T-helper 2 cell treated with Interferon-gamma antibody and Interleukin-4, amounts not matched to agents 5 μg/mL and 100 μg/mL, for 36 hours (primary cell): Measurements from ENCODE around the gene DUSP15.

Experiments
- DNase-seq: peaks from one replicate; pipeline ENCODE4 v3.0.0; 2021; ENCODE audit warnings: low spot score
- H3K27ac Mint-ChIP-seq: one replicate; pipeline ENCODE4 v1.8.0; 2021; ENCODE audit warnings: mild to moderate bottlenecking, mixed read lengths
- H3K27me3 Mint-ChIP-seq: one replicate; pipeline ENCODE4 v1.8.0; 2021; ENCODE audit warnings: low read depth, mixed read lengths
- H3K36me3 Mint-ChIP-seq: one replicate; pipeline ENCODE4 v1.8.0; 2021; ENCODE audit warnings: low read depth, mixed read lengths
- H3K4me1 Mint-ChIP-seq: one replicate; pipeline ENCODE4 v1.8.0; 2021; ENCODE audit warnings: low read depth, mixed read lengths
- H3K4me3 Mint-ChIP-seq: one replicate; pipeline ENCODE4 v1.8.0; 2022; ENCODE audit warnings: mild to moderate bottlenecking, moderate library complexity, mixed read lengths
- H3K9me3 Mint-ChIP-seq: one replicate; pipeline ENCODE4 v1.8.0; 2021; ENCODE audit warnings: mixed read lengths

The DUSP15 gene

GRCh38 chr20:31907046-31907445 is 36.7 kb upstream of the DUSP15 start:
- no peak overlapping the region for H3K27ac Mint-ChIP-seq
- no peaks in the 10 kb centered on the region for H3K27me3 Mint-ChIP-seq
- no peak for DNase-seq
- H3K4me1 Mint-ChIP-seq: no peaks in the 10 kb centered on the region
- no peak overlapping the region for H3K4me3 Mint-ChIP-seq
- no peaks in the 10 kb centered on the region for H3K36me3 Mint-ChIP-seq
- no peaks in the 10 kb centered on the region for H3K9me3 Mint-ChIP-seq

- Mint-ChIP-seq H3K27me3 (no peaks in the 10 kb centered on the region), H3K36me3 (no peaks in the 10 kb centered on the region), H3K4me1 (no peaks in the 10 kb centered on the region), H3K9me3 (no peaks in the 10 kb centered on the region), H3K27ac (no peak overlapping the region), H3K4me3 (no peak overlapping the region)
- DNase-seq: no peak
Observed at GRCh38 chr20:31906001-31906400, 35.7 kb upstream of the DUSP15 start.

- no peaks in the 10 kb centered on the region for H3K36me3 Mint-ChIP-seq
- H3K27me3 Mint-ChIP-seq: no peaks in the 10 kb centered on the region
- no peak for DNase-seq
- no peaks in the 10 kb centered on the region for H3K4me1 Mint-ChIP-seq
- no peak overlapping the region for H3K27ac Mint-ChIP-seq
- H3K9me3 Mint-ChIP-seq: no peaks in the 10 kb centered on the region
- H3K4me3 Mint-ChIP-seq: no peak overlapping the region
Observed at GRCh38 chr20:31903627-31904386, 33.5 kb upstream of the DUSP15 start.

GRCh38 chr20:31901615-31902014 is 31.3 kb upstream of the DUSP15 start:
- H3K27ac Mint-ChIP-seq: no peak overlapping the region
- no peaks in the 10 kb centered on the region for H3K36me3 Mint-ChIP-seq
- H3K9me3 Mint-ChIP-seq: no peaks in the 10 kb centered on the region
- no peak for DNase-seq
- no peaks in the 10 kb centered on the region for H3K27me3 Mint-ChIP-seq
- H3K4me3 Mint-ChIP-seq: no peak overlapping the region
- no peaks in the 10 kb centered on the region for H3K4me1 Mint-ChIP-seq

- no peak overlapping the region for H3K4me3 Mint-ChIP-seq
- DNase-seq: no peak
- no peaks in the 10 kb centered on the region for H3K36me3 Mint-ChIP-seq
- no peaks in the 10 kb centered on the region for H3K9me3 Mint-ChIP-seq
- H3K27me3 Mint-ChIP-seq: no peaks in the 10 kb centered on the region
- H3K27ac Mint-ChIP-seq: no peak overlapping the region
- H3K4me1 Mint-ChIP-seq: no peaks in the 10 kb centered on the region
Observed at GRCh38 chr20:31897541-31897940, 27.2 kb upstream of the DUSP15 start.

- no peaks in the 10 kb centered on the region for H3K36me3 Mint-ChIP-seq
- no peaks in the 10 kb centered on the region for H3K9me3 Mint-ChIP-seq
- H3K4me1 Mint-ChIP-seq: no peaks in the 10 kb centered on the region
- no peaks in the 10 kb centered on the region for H3K27me3 Mint-ChIP-seq
- H3K27ac Mint-ChIP-seq: no peak overlapping the region
- no peak for DNase-seq
- H3K4me3 Mint-ChIP-seq: no peak overlapping the region
Observed at GRCh38 chr20:31896049-31896448, 25.7 kb upstream of the DUSP15 start.

GRCh38 chr20:31894980-31895675 is 24.8 kb upstream of the DUSP15 start:
- no peaks in the 10 kb centered on the region for H3K36me3 Mint-ChIP-seq
- DNase-seq: no peak
- H3K4me3 Mint-ChIP-seq: no peak overlapping the region
- H3K27ac Mint-ChIP-seq: no peak overlapping the region
- no peaks in the 10 kb centered on the region for H3K9me3 Mint-ChIP-seq
- no peaks in the 10 kb centered on the region for H3K27me3 Mint-ChIP-seq
- H3K4me1 Mint-ChIP-seq: no peaks in the 10 kb centered on the region

GRCh38 chr20:31890646-31891045 is 20.3 kb upstream of the DUSP15 start:
- Mint-ChIP-seq H3K4me1 (no peaks in the 10 kb centered on the region), H3K27ac (no peak overlapping the region), H3K27me3 (peaks cover 4% of the 10 kb centered on the region), H3K9me3 (no peaks in the 10 kb centered on the region), H3K4me3 (no peak overlapping the region), H3K36me3 (no peaks in the 10 kb centered on the region)
- no peak for DNase-seq

GRCh38 chr20:31883829-31884228 is 13.5 kb upstream of the DUSP15 start:
- Mint-ChIP-seq H3K9me3 (no peaks in the 10 kb centered on the region), H3K36me3 (no peaks in the 10 kb centered on the region), H3K4me1 (peaks cover 10% of the 10 kb centered on the region), H3K27me3 (peaks cover 21% of the 10 kb centered on the region), H3K4me3 (no peak overlapping the region), H3K27ac (no peak overlapping the region)
- DNase-seq: no peak

GRCh38 chr20:31881945-31882344 is 11.6 kb upstream of the DUSP15 start:
- H3K9me3 Mint-ChIP-seq: no peaks in the 10 kb centered on the region
- H3K27ac Mint-ChIP-seq: no peak overlapping the region
- no peaks in the 10 kb centered on the region for H3K36me3 Mint-ChIP-seq
- H3K4me3 Mint-ChIP-seq: no peak overlapping the region
- no peak for DNase-seq
- H3K4me1 Mint-ChIP-seq: peaks cover 10% of the 10 kb centered on the region
- peaks cover 27% of the 10 kb centered on the region for H3K27me3 Mint-ChIP-seq

- DNase-seq: peak; percentile 80
- Mint-ChIP-seq H3K27me3 (peaks cover 37% of the 10 kb centered on the region), H3K9me3 (no peaks in the 10 kb centered on the region), H3K36me3 (no peaks in the 10 kb centered on the region), H3K27ac (peak overlapping the region; percentile 72), H3K4me1 (peaks cover 10% of the 10 kb centered on the region), H3K4me3 (peak overlapping the region; percentile 89)
Observed at GRCh38 chr20:31879143-31879987, 9.0 kb upstream of the DUSP15 start.

- H3K36me3 Mint-ChIP-seq: no peaks in the 10 kb centered on the region
- H3K4me1 Mint-ChIP-seq: peaks cover 10% of the 10 kb centered on the region
- no peaks in the 10 kb centered on the region for H3K9me3 Mint-ChIP-seq
- peaks cover 44% of the 10 kb centered on the region for H3K27me3 Mint-ChIP-seq
- no peak overlapping the region for H3K27ac Mint-ChIP-seq
- no peak for DNase-seq
- no peak overlapping the region for H3K4me3 Mint-ChIP-seq
Observed at GRCh38 chr20:31877684-31878083, 7.4 kb upstream of the DUSP15 start.

GRCh38 chr20:31875671-31876070 is 5.3 kb upstream of the DUSP15 start:
- no peaks in the 10 kb centered on the region for H3K9me3 Mint-ChIP-seq
- DNase-seq: no peak
- H3K4me3 Mint-ChIP-seq: no peak overlapping the region
- H3K36me3 Mint-ChIP-seq: no peaks in the 10 kb centered on the region
- peaks cover 60% of the 10 kb centered on the region for H3K27me3 Mint-ChIP-seq
- H3K27ac Mint-ChIP-seq: no peak overlapping the region
- H3K4me1 Mint-ChIP-seq: peaks cover 10% of the 10 kb centered on the region

- no peak overlapping the region for H3K4me3 Mint-ChIP-seq
- DNase-seq: no peak
- no peaks in the 10 kb centered on the region for H3K9me3 Mint-ChIP-seq
- H3K36me3 Mint-ChIP-seq: no peaks in the 10 kb centered on the region
- peaks cover 62% of the 10 kb centered on the region for H3K27me3 Mint-ChIP-seq
- peaks cover 8% of the 10 kb centered on the region for H3K4me1 Mint-ChIP-seq
- peak overlapping the region; percentile 13 for H3K27ac Mint-ChIP-seq
Observed at GRCh38 chr20:31872406-31872805, 2.1 kb upstream of the DUSP15 start.
